ENCODE measurements around the gene NR2C1. TPM values are rescaled to one million over a fixed set of nuclear protein-coding genes. Genes with fewer than 3 reads are reported as not detected.

NR2C1 gene
- total and polyA plus RNA-seq, 9 of the 15 experiments (the other 6 are each of a cell fraction or from before 2014, with no cell fraction given) = 8.5 to 42.4 (median 35.6) TPM

DNA sequence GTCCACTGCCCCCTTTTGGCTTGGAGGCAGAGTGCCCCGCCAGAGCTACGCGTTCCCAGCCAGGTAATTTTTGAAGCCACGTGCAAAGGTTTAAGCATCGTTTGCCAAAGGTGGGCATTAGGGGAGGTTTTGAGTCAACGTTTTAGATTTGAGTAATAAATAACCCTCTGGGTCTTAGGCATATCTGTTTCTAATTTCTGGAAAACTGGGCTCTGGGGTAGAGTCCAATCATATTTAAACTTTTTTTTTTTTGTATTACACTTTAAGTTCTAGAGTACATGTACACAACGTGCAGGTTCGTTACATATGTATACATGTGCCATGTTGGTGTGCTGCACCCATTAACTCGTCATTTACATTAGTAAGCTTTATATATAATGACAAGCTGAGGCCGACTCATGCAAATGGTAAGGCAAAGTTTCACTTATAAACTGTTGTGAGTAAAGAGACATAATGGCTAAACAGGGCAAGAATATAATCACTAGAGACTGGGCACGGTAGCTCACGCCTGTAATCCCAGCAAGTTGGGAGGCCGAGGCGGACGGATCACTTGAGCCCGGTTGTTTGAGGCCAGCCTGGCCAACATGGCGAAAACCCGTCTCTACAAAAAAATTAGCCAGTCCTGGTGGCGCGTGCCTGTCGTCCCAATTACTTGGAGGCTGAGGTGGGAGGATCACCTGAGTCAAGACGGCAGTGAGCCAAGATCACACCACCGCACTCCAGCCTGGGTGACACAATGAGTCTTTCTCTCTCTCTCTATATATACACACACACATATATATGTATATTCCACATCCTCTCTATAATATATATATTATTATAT, 491 bp upstream of the NR2C1 start (continued):
- TF ChIP-seq, protein P1, sequence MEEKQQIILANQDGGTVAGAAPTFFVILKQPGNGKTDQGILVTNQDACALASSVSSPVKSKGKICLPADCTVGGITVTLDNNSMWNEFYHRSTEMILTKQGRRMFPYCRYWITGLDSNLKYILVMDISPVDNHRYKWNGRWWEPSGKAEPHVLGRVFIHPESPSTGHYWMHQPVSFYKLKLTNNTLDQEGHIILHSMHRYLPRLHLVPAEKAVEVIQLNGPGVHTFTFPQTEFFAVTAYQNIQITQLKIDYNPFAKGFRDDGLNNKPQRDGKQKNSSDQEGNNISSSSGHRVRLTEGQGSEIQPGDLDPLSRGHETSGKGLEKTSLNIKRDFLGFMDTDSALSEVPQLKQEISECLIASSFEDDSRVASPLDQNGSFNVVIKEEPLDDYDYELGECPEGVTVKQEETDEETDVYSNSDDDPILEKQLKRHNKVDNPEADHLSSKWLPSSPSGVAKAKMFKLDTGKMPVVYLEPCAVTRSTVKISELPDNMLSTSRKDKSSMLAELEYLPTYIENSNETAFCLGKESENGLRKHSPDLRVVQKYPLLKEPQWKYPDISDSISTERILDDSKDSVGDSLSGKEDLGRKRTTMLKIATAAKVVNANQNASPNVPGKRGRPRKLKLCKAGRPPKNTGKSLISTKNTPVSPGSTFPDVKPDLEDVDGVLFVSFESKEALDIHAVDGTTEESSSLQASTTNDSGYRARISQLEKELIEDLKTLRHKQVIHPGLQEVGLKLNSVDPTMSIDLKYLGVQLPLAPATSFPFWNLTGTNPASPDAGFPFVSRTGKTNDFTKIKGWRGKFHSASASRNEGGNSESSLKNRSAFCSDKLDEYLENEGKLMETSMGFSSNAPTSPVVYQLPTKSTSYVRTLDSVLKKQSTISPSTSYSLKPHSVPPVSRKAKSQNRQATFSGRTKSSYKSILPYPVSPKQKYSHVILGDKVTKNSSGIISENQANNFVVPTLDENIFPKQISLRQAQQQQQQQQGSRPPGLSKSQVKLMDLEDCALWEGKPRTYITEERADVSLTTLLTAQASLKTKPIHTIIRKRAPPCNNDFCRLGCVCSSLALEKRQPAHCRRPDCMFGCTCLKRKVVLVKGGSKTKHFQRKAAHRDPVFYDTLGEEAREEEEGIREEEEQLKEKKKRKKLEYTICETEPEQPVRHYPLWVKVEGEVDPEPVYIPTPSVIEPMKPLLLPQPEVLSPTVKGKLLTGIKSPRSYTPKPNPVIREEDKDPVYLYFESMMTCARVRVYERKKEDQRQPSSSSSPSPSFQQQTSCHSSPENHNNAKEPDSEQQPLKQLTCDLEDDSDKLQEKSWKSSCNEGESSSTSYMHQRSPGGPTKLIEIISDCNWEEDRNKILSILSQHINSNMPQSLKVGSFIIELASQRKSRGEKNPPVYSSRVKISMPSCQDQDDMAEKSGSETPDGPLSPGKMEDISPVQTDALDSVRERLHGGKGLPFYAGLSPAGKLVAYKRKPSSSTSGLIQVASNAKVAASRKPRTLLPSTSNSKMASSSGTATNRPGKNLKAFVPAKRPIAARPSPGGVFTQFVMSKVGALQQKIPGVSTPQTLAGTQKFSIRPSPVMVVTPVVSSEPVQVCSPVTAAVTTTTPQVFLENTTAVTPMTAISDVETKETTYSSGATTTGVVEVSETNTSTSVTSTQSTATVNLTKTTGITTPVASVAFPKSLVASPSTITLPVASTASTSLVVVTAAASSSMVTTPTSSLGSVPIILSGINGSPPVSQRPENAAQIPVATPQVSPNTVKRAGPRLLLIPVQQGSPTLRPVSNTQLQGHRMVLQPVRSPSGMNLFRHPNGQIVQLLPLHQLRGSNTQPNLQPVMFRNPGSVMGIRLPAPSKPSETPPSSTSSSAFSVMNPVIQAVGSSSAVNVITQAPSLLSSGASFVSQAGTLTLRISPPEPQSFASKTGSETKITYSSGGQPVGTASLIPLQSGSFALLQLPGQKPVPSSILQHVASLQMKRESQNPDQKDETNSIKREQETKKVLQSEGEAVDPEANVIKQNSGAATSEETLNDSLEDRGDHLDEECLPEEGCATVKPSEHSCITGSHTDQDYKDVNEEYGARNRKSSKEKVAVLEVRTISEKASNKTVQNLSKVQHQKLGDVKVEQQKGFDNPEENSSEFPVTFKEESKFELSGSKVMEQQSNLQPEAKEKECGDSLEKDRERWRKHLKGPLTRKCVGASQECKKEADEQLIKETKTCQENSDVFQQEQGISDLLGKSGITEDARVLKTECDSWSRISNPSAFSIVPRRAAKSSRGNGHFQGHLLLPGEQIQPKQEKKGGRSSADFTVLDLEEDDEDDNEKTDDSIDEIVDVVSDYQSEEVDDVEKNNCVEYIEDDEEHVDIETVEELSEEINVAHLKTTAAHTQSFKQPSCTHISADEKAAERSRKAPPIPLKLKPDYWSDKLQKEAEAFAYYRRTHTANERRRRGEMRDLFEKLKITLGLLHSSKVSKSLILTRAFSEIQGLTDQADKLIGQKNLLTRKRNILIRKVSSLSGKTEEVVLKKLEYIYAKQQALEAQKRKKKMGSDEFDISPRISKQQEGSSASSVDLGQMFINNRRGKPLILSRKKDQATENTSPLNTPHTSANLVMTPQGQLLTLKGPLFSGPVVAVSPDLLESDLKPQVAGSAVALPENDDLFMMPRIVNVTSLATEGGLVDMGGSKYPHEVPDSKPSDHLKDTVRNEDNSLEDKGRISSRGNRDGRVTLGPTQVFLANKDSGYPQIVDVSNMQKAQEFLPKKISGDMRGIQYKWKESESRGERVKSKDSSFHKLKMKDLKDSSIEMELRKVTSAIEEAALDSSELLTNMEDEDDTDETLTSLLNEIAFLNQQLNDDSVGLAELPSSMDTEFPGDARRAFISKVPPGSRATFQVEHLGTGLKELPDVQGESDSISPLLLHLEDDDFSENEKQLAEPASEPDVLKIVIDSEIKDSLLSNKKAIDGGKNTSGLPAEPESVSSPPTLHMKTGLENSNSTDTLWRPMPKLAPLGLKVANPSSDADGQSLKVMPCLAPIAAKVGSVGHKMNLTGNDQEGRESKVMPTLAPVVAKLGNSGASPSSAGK (IDR thresholded peaks at IDR 0.05) = peak; percentile 66; the same call in 1 of the 2 replicates
- TF ChIP-seq, protein P2, sequence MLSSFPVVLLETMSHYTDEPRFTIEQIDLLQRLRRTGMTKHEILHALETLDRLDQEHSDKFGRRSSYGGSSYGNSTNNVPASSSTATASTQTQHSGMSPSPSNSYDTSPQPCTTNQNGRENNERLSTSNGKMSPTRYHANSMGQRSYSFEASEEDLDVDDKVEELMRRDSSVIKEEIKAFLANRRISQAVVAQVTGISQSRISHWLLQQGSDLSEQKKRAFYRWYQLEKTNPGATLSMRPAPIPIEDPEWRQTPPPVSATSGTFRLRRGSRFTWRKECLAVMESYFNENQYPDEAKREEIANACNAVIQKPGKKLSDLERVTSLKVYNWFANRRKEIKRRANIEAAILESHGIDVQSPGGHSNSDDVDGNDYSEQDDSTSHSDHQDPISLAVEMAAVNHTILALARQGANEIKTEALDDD (IDR thresholded peaks at IDR 0.05) = no peak
- no peak for TF ChIP-seq NRF1 (conservative IDR thresholded peaks at IDR 0.05 in 1 of 2, IDR thresholded peaks at IDR 0.05 in 1 of 2)
- no peak for TF ChIP-seq PRPF4 (IDR thresholded peaks at IDR 0.05; ENCODE audit: insufficient read depth, low read depth, low read length, poor library complexity, severe bottlenecking)
- TF ChIP-seq ZNF699 (CRISPR knock-in tag; IDR thresholded peaks at IDR 0.05; ENCODE audit: insufficient replicate concordance) = no peak
- peak; percentile 65; the same call in 1 of the 2 replicates for TF ChIP-seq FOXM1 (IDR thresholded peaks at IDR 0.05; ENCODE audit: low read depth)
- TF ChIP-seq FOXM1 (CRISPR knock-in tag; IDR thresholded peaks at IDR 0.05; ENCODE audit: low read depth) = no peak
- TF ChIP-seq, protein P3, sequence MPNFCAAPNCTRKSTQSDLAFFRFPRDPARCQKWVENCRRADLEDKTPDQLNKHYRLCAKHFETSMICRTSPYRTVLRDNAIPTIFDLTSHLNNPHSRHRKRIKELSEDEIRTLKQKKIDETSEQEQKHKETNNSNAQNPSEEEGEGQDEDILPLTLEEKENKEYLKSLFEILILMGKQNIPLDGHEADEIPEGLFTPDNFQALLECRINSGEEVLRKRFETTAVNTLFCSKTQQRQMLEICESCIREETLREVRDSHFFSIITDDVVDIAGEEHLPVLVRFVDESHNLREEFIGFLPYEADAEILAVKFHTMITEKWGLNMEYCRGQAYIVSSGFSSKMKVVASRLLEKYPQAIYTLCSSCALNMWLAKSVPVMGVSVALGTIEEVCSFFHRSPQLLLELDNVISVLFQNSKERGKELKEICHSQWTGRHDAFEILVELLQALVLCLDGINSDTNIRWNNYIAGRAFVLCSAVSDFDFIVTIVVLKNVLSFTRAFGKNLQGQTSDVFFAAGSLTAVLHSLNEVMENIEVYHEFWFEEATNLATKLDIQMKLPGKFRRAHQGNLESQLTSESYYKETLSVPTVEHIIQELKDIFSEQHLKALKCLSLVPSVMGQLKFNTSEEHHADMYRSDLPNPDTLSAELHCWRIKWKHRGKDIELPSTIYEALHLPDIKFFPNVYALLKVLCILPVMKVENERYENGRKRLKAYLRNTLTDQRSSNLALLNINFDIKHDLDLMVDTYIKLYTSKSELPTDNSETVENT (CRISPR knock-in tag; IDR thresholded peaks at IDR 0.05) = peak; percentile 99; the same call in 1 of the 2 replicates
- no peak for TF ChIP-seq PCBP1 (IDR thresholded peaks at IDR 0.05; ENCODE audit: low read depth, low read length, poor library complexity, severe bottlenecking)
- no peak for TF ChIP-seq TARDBP (IDR thresholded peaks at IDR 0.05)
- TF ChIP-seq CBX3 (IDR thresholded peaks at IDR 0.05; ENCODE audit: borderline replicate concordance in 1 of 2, low read length in 2 of 2) = peak in 1 of 2 experiments; percentile 41; a peak in 1 of 3 replicates
- TF ChIP-seq ZBTB17 (CRISPR knock-in tag; IDR thresholded peaks at IDR 0.05) = no peak

Data from K562 (cell line).